ENCODE data around the gene WDFY3.

The WDFY3 gene

DNA sequence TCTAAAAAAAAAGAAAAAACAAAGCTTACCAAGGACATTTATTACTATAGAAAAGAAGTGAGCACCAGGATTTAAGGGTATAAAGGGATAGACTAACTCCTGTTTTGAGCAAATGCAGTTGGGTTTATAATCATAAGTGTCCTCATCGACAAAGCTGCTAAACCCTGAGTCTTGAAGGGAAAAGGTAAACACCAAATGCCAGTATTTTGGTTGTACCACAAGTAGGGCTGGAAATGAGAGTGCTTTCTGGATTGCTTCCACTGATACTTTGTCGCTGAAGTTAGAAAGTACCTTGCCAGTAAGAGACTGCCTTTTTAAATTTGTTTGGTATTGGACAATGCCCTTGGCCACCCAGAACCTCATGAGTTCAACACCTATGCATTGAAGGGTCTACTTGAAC lies 53.7 kb downstream of the WDFY3 start:
- DNase-seq (ENCODE audit: low read depth in 2 of 2), result no peak

GRCh38 chr4:84908876-84909275 lies 57.6 kb downstream of the WDFY3 start:
- DNase-seq (ENCODE audit: low read depth in 2 of 2), result no peak

DNA sequence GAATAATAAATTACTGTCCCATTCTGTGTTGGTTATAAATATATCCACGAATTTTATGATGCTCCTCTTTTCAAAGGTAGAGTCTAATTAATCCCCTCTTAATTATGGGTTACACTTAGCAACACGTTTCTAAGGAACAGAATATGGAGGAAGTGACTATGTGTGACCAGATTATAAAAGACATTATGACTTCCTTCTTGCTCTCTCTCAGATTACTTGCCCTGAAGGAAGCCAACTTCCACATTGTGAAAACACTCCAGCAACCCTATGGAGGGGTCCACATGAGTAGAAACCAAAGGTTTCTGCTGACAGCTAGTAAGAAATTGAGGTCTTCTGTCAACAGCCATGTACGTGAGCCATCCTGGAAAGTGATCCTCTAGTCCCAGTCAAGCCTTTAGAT lies 59.3 kb downstream of the WDFY3 start:
- DNase-seq (ENCODE audit: low read depth in 2 of 2), result no peak

DNA sequence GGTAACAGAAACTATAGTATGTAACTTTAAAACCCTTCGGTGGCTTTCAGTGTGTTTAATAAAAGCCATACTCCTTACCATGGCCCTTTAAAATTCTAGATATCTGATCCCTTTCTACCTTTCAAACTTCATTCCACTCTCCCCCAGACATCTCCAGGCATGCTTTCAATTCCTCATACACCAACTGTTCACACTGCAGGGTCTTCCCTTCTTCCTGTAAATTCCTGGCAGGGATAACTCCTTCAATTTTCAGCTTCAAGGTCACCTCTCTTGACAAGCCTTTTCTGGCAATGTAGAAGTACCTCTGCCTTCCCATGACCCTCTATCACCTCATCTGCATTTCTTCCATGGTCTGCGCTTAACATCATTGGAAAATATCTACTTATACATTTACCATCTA lies 60.8 kb downstream of the WDFY3 start:
- DNase-seq (ENCODE audit: low read depth in 2 of 2), result no peak

DNA sequence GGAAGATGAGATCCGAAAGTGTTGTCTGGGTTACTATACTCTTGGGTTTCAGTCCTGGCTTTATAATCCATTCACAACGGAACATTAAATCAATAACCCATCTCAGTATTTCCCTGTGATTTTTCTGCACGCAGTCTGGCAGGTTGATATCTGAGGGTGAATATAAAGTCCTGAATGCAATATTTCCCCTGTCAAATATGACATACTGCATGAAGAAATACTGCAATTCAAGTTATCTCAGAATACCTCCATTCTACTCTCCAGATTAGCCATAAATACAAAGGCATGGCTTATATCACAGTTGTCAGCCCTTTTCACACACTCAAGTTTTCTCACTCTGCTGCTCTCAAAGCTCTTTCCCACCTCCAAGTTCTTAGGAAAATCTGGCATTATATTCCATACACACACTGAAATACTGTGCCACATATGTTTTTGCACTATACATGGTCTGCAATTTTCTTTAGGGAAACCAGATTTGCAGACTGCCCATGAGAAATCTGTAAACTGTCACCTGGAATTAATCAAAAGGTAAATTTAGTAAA lies 64.7 kb downstream of the WDFY3 start:
- DNase-seq (ENCODE audit: low read depth in 2 of 2), result no peak

GRCh38 chr4:84901173-84901572 lies 65.3 kb downstream of the WDFY3 start:
- no peak for DNase-seq (ENCODE audit: low read depth in 2 of 2)

- no peak for DNase-seq (ENCODE audit: low read depth in 2 of 2)
These were observed 66.9 kb downstream of the WDFY3 start for GRCh38 chr4:84899616-84900015.

DNA sequence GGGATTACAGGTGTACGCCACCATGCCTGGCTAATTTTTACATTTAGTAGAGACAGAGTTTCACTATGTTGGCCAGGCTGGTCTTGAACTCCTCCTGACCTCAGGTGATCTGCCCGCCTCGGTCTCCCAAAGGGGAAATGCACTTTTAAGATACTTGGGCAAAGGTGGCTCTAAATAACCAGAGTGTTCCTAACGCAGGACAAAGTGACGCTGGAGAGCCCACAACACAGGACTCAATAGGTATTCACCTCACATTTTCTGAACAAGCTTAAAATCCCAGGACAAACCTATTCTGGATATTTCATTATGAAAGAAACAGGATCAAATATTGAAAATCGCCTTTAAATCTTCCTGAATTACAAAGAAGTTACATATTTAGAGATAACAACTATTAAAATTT lies 69.0 kb downstream of the WDFY3 start:
- no peak for DNase-seq (ENCODE audit: low read depth in 2 of 2)

DNA sequence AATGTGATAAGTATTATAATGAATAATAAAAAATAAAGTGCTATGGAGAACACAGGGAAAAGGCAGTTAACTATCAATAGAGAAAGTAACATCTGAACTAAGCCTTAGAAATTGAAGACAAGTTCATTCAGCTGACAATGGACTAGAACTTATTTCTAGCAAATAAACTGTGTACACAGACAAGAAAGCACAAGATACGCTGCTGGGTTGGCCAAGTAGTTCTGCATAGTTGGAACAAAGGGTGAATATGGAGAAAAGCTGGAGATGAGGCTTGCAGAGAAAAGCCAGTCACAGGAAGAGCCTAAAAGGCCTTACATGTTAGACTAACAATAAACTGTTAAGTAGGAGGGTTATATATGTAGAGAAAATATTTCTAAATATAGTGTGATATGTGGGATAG lies 71.2 kb downstream of the WDFY3 start:
- no peak for DNase-seq (ENCODE audit: low read depth in 2 of 2)

GRCh38 chr4:84894621-84895020 lies 71.9 kb downstream of the WDFY3 start:
- DNase-seq (ENCODE audit: low read depth in 2 of 2), result no peak

- DNase-seq (ENCODE audit: low read depth in 2 of 2), result no peak
These were observed 73.5 kb downstream of the WDFY3 start for GRCh38 chr4:84892950-84893349.

GRCh38 chr4:84887824-84888223 lies 78.7 kb downstream of the WDFY3 start:
- no peak for DNase-seq (ENCODE audit: low read depth in 2 of 2)

DNA sequence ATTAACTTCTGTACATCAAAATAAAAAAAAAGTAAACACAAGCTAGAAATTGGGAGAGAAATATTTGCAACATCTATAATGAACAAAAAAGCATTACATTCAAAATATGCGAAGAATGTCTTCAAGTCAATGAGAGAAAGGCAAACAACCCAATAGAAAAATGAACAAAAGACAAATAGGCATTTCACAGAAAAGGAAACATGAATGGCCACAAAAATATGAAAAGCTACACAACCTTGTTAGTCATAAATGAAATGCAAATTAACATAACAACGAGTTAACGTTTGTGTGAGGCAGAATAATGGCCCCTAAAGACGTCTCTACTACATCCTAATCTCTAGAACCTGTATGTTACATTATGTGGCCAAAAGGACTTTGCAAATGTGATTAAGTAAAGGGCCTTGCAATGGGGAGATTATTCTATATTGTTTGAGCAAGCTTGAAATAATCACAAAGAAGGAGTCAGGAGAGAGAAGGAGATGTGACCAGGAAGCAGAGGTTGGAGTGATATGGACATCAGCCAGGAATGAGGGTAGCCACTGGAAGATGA lies 86.8 kb downstream of the WDFY3 start:
- no peak for DNase-seq (ENCODE audit: low read depth in 2 of 2)

DNA sequence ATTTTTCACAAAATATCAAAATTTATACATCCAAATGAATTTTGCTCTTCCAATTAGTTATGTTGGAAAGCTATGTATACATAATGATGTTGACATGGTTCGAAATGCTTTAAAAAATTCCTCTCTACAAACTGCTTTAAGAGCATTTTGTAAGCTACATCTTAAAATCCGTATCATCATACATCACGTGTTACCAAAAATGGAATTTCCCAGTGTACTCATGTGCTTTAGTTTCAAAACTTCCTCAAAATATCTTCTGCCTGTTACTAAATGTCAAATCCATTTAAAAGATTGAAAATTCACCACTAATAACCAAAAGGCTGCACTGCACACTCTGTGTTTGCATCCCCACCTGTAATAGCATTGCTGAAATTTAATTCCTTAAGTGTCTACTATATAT lies 87.9 kb downstream of the WDFY3 start:
- no peak for DNase-seq (ENCODE audit: low read depth in 2 of 2)

DNA sequence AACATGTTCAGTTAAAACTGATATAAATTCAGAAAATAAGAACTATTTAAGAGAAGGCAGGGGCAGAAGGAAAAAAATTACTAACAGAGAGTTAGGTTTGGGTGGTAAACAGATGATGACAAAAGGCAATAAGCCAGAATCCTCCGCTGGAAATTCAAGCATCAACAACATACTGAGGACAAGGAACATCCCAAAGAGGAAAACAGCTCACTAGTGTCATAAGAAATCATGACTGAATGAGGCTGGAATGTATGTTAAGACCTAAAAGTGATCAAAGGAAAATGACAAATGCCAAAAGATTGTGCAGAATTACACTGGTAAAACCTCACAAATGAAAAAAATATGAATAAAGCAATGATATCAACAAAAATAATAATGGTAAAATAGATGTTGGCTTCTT lies 88.4 kb downstream of the WDFY3 start:
- DNase-seq (ENCODE audit: low read depth in 2 of 2), result no peak

GRCh38 chr4:84877051-84877833 lies 89.2 kb downstream of the WDFY3 start:
- DNase-seq (ENCODE audit: low read depth in 2 of 2), result no peak

DNA sequence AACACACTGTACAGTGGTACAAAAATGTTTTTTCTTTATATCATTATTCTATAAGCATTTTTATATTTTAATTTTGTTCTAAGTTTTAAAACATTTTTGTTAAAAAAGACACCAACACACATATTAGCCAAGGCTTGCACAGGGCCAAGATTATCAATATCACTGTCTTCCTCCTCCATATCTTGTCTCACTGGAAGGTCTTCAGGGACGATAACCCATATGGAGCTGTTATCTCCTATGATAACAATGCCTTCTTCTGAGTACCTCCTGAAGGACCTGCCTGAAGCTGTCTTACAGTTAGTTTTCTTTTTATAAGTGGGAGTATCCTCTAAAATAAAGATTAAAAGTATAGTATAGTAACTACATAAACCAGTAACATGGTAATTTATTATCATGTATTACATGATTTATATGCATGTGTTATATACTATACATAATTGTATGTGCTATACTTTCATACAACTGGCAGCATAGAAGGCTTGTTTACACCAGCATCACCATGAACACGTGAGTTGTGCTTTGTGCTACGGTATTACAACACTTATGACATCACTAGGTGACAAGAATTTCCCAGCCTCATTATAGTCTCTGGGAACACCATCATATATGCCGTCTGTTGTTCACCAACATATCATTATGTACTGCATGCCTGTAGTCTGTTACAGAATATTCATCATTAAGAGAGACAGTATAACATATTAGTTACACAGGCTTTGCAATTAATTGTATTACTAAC lies 90.7 kb downstream of the WDFY3 start:
- DNase-seq (ENCODE audit: low read depth in 2 of 2), result no peak

- DNase-seq (ENCODE audit: low read depth in 2 of 2), result no peak
These were observed 91.9 kb downstream of the WDFY3 start for GRCh38 chr4:84874619-84875018.

- DNase-seq (ENCODE audit: low read depth in 2 of 2), result no peak
These were observed 95.9 kb downstream of the WDFY3 start for GRCh38 chr4:84870398-84871163.

GRCh38 chr4:84866295-84866694 lies 100.2 kb downstream of the WDFY3 start:
- no peak for DNase-seq (ENCODE audit: low read depth in 2 of 2)

- DNase-seq (ENCODE audit: low read depth in 2 of 2), result no peak
These were observed 100.9 kb downstream of the WDFY3 start for GRCh38 chr4:84865600-84865999.

DNA sequence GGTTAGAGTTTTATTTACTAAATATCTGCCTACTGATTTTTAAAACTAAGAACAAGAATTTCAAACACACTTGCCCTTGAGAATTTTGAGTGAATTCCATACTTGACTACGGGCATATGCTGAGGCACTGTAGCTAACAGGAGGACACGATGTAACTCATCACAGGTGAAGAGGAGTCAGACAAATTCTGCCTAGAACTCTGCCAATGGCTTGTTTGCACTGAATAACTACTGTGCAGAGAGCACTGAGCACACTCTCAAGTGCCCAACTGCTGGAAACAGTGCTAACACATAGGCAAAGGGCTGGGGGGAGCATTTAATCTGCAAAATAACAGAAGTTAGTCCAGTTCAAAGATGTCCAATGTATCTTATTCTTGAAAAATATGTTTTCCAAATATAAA lies 104.4 kb downstream of the WDFY3 start:
- DNase-seq (ENCODE audit: low read depth in 2 of 2), result no peak
